Activated CD8-positive, alpha-beta T cell treated with anti-CD3 and anti-CD28 coated beads for 36 hours (primary cell): ENCODE results near the gene SNX21. TPM values are rescaled to one million over a fixed set of nuclear protein-coding genes. Genes with fewer than 3 reads are reported as not detected.

Source experiments
- ATAC-seq: fragments of 200-7000 bp; cut with Tn5 transposase; one replicate; pipeline ENCODE4 v1.10.0; 2021; ENCODE audit warnings: mild to moderate bottlenecking, moderate library complexity
- CTCF ChIA-PET: fragments of 350-600 bp; sonication (Branson Sonifier 250); formaldehyde crosslinking; loops from one replicate; lab custom pipeline; 2021; ENCODE audit warnings: antibody characterized with exemption; lab: Charles Lee
- POLR2A ChIA-PET: fragments of 350-600 bp; sonication (Branson Sonifier 250); formaldehyde crosslinking; loops from one replicate; lab custom pipeline; 2021; ENCODE audit warnings: antibody characterized with exemption; lab: Charles Lee
- DNase-seq: peaks from one replicate; pipeline ENCODE4 v3.0.0-alpha.2; 2020
- H3K27ac Mint-ChIP-seq: one replicate; pipeline ENCODE4 v1.8.0; 2021; ENCODE audit warnings: mild to moderate bottlenecking, mixed read lengths
- H3K27me3 Mint-ChIP-seq: one replicate; pipeline ENCODE4 v1.8.0; 2021; ENCODE audit warnings: mixed read lengths
- H3K36me3 Mint-ChIP-seq: one replicate; pipeline ENCODE4 v1.8.0; 2021; ENCODE audit warnings: low read depth, mixed read lengths
- H3K4me1 Mint-ChIP-seq: one replicate; pipeline ENCODE4 v1.8.0; 2021; ENCODE audit warnings: low read depth, mixed read lengths
- H3K4me3 Mint-ChIP-seq: one replicate; pipeline ENCODE4 v1.8.0; 2021; ENCODE audit warnings: mild to moderate bottlenecking, moderate library complexity, mixed read lengths
- H3K9me3 Mint-ChIP-seq: one replicate; pipeline ENCODE4 v1.8.0; 2021; ENCODE audit warnings: mixed read lengths
- CTCF ChIP-seq: fragments of 200-600 bp; IDR thresholded peaks from one replicate; pipeline ENCODE4 v1.8.0; 2022; ENCODE audit warnings: antibody characterized with exemption, mild to moderate bottlenecking
- intact Hi-C: fragments of 100-400 bp; cut with micrococcal nuclease; formaldehyde crosslinking; loops from one replicate; pipeline ENCODE4 v1.10.0; 2022
- total RNA-seq, 2 experiments: library from RNA; stranded (reverse); gene quantifications; one replicate each; pipeline ENCODE4 v1.2.3, GENCODE V29; 2021

The SNX21 gene
- total RNA-seq, 2 experiments from 2014 or later, result 1.4 to 1.7 TPM

GRCh38 chr20:45852326-45852725 is 18.7 kb downstream of the SNX21 start:
- no peak for TF ChIP-seq CTCF
- Mint-ChIP-seq H3K9me3 (no peaks in the 10 kb centered on the region), H3K27me3 (no peaks in the 10 kb centered on the region), H3K4me1 (peaks cover 28% of the 10 kb centered on the region), H3K4me3 (no peak overlapping the region), H3K36me3 (peaks cover 12% of the 10 kb centered on the region), H3K27ac (no peak overlapping the region)
- intact Hi-C loops, result no loop called here
- no peak for DNase-seq
- POLR2A ChIA-PET, result interaction anchor here (1.1 kb wide), 1 partner anchor 39 kb away, joined by 3 read pairs; the partner anchor contains the start of gene UBE2C
- no peak for ATAC-seq
- CTCF ChIA-PET, result interaction anchor here (1.0 kb wide), 3 partner anchors 39 to 118 kb away, joined by 3 to 4 read pairs (median 3); no protein-coding TSS in a partner anchor

DNA sequence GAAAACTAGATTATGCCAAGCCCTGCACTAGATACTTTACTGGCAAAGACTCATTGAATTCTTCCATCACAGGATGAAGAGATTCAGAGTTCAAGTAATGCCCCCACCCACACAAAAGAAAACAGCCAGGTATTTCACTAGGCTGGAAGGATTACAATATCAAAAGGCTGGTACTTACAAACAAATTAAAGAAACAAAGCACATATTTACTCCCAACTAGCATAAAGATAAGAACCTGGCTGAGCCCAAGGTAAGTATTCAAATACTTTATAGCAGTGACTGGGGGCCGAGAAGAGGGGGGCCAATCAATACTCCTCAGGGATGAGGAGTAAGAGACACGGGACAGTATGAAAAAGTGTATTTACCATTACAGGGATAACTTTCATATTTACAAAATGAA is 19.9 kb downstream of the SNX21 start:
- H3K4me1 Mint-ChIP-seq, result peaks cover 33% of the 10 kb centered on the region
- peaks cover 12% of the 10 kb centered on the region for H3K36me3 Mint-ChIP-seq
- POLR2A ChIA-PET, result no interaction called here
- no peak for DNase-seq
- no peak overlapping the region for H3K4me3 Mint-ChIP-seq
- no peaks in the 10 kb centered on the region for H3K27me3 Mint-ChIP-seq
- H3K27ac Mint-ChIP-seq, result no peak overlapping the region
- H3K9me3 Mint-ChIP-seq, result no peaks in the 10 kb centered on the region
- TF ChIP-seq CTCF, result no peak
- intact Hi-C loops, result no loop called here
- ATAC-seq, result no peak
- CTCF ChIA-PET, result interaction anchor here (1.0 to 1.1 kb wide), 2 partner anchors 9 to 117 kb away, joined by 3 read pairs; no protein-coding TSS in a partner anchor

- peak within 1 kb of the TSS; percentile 97 for H3K4me3 Mint-ChIP-seq
- TF ChIP-seq CTCF, result no peak
- ATAC-seq (peak; percentile 96), DNase-seq (peak; percentile 98)
- H3K4me1 Mint-ChIP-seq, result peaks cover 42% of the 10 kb centered on the region
- no peaks in the 10 kb centered on the region for H3K27me3 Mint-ChIP-seq
- H3K27ac Mint-ChIP-seq, result peak within 1 kb of the TSS; percentile 99
- H3K9me3 Mint-ChIP-seq, result no peaks in the 10 kb centered on the region
- ChIA-PET POLR2A (interaction anchor here (1.3 to 3.6 kb wide), 8 partner anchors 9 to 115 kb away, joined by 3 to 19 read pairs (median 6); partner anchors contain the start of genes CTSA, NEURL2, UBE2C and ZNF335), CTCF (interaction anchor here (0.7 to 3.1 kb wide), 6 partner anchors 9 to 564 kb away, joined by 3 to 15 read pairs (median 4); partner anchors contain the start of gene ZSWIM1)
- peaks cover 4% of the 10 kb centered on the region for H3K36me3 Mint-ChIP-seq
- intact Hi-C loops, result loop anchor here (5.0 kb wide), 1 partner anchor 45 kb away; the partner anchor contains the start of gene UBE2C
These were observed 23.7 kb downstream of the SNX21 start, which contains the start of the genes ACOT8 and ZSWIM3 for GRCh38 chr20:45857114-45857881. Gene ACOT8, minus strand, starts transcription at chr20:45857392. Its CDS starts 77 bp downstream, at chr20:45857315. Gene ZSWIM3, plus strand, starts transcription at chr20:45857614. Its CDS starts 212 bp downstream, at chr20:45857826.

GRCh38 chr20:45857882-45858216 is 24.2 kb downstream of the SNX21 start:
- H3K4me3 Mint-ChIP-seq, result peak overlapping the region; percentile 97

More at GRCh38 chr20:45857882-45858216, 24.2 kb downstream of the SNX21 start:
- intact Hi-C loops, result loop anchor here (5.0 kb wide), 1 partner anchor 46 kb away; the partner anchor contains the start of gene UBE2C
- ChIA-PET CTCF (interaction anchor here (1.2 to 3.1 kb wide), 2 partner anchors 33 to 112 kb away, joined by 3 to 15 read pairs; no protein-coding TSS in a partner anchor), POLR2A (interaction anchor here (0.7 to 3.6 kb wide), 11 partner anchors 10 to 525 kb away, joined by 3 to 19 read pairs (median 5); partner anchors contain the start of genes CTSA, NEURL2, UBE2C and ZNF335)
- Mint-ChIP-seq H3K27ac (peak overlapping the region; percentile 99), H3K27me3 (no peaks in the 10 kb centered on the region), H3K4me1 (peaks cover 42% of the 10 kb centered on the region), H3K36me3 (peaks cover 4% of the 10 kb centered on the region), H3K9me3 (no peaks in the 10 kb centered on the region)
- TF ChIP-seq CTCF, result no peak
- DNase-seq (peak; percentile 70), ATAC-seq (peak; percentile 55)
